ENCODE results near the gene SPTSSB.

SPTSSB gene, protein sequence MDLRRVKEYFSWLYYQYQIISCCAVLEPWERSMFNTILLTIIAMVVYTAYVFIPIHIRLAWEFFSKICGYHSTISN

DNA sequence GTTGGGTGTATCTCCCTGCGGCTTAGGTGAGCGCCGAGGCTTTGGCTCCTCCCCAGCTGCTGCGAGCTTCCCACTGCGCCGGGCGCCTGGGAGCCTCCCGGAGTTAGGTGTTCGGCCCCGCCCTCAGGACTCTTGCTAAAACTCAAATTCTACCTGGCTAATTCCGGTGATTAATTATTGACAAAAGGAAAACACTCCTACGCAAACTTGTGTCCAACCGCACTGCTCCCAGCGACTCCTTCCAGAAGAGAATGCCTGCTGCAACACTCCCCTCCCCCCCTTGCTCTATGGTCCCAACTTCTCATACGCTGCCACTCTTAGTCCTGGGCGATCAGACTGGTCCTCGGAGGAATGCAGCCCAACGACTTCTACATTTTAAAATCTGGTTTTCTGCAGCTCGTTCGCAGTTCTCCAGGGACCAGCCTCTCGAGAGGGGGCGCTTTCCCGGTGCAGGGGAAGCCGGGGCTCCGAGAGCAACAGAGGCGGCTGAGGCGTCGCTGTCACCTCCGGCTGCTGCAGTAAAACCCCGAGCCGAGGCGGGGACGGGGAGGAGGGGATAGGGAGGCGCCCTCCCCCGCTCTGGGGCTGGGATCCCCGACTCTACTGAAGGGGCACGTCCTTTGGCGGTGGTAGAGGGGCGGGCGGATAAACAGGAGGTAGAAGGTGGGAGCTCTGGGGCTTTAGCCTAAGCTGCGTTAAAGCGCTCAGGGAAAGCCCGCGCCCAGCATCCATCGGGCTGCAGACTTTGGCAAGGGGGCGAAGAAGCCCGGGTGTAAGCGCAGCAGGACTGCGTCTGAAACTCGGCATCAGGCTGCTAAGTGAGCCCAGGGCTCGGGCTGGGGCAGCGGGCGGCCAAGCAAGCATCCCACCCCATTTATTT is at the start of gene SPTSSB:
Gene SPTSSB (minus strand): TSS at position 77 of the 880 bp plus-strand sequence. CDS start 25,194 bp downstream, outside the sequence.
- H3K9ac ChIP-seq (ENCODE audit: low read length), result peak within 1 kb of the TSS; percentile 43
- H3K4me3 ChIP-seq (ENCODE audit: low read length), result peak within 1 kb of the TSS; percentile 75
- H3K27me3 ChIP-seq (ENCODE audit: control insufficient read depth, insufficient read depth, low read length), result peaks cover 21% of the 10 kb centered on the region
- peaks cover 24% of the 10 kb centered on the region for H3K4me1 ChIP-seq (ENCODE audit: control insufficient read depth, low read depth, low read length)
- H3K36me3 ChIP-seq (ENCODE audit: control insufficient read depth, low read depth, low read length), result no peaks in the 10 kb centered on the region
- H3K27ac ChIP-seq (ENCODE audit: low read length), result no peak within 1 kb of the TSS
- no peaks in the 10 kb centered on the region for H3K9me3 ChIP-seq (ENCODE audit: control insufficient read depth, low read depth, low read length)

DNA sequence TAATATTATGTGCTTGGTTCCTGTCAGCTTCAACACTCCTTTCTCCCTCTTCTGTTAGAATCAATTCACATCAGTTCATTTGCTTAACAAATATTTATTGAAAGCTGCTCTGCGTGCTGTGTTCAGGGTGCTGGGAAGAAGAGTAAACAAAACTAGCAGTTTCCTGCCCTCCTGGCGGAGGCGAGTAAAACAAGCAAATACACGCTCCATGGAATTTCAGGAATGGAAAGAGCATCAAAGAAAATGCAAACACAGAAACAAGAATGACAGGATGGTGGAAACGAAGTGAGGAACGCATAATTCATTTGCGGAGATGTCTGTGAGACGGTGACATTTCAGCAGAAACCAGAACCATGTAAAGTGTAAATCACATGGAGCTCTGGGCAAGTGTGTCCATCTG is 49.4 kb upstream of the SPTSSB start:
- Histone ChIP-seq H3K4me1 (ENCODE audit: control insufficient read depth, low read depth, low read length) (peaks cover 31% of the 10 kb centered on the region), H3K27me3 (ENCODE audit: control insufficient read depth, insufficient read depth, low read length) (no peaks in the 10 kb centered on the region), H3K36me3 (ENCODE audit: control insufficient read depth, low read depth, low read length) (no peaks in the 10 kb centered on the region), H3K9me3 (ENCODE audit: control insufficient read depth, low read depth, low read length) (no peaks in the 10 kb centered on the region), H3K9ac (ENCODE audit: low read length) (no peak overlapping the region), H3K4me3 (ENCODE audit: low read length) (peak overlapping the region; percentile 47), H3K27ac (ENCODE audit: low read length) (no peak overlapping the region)

DNA sequence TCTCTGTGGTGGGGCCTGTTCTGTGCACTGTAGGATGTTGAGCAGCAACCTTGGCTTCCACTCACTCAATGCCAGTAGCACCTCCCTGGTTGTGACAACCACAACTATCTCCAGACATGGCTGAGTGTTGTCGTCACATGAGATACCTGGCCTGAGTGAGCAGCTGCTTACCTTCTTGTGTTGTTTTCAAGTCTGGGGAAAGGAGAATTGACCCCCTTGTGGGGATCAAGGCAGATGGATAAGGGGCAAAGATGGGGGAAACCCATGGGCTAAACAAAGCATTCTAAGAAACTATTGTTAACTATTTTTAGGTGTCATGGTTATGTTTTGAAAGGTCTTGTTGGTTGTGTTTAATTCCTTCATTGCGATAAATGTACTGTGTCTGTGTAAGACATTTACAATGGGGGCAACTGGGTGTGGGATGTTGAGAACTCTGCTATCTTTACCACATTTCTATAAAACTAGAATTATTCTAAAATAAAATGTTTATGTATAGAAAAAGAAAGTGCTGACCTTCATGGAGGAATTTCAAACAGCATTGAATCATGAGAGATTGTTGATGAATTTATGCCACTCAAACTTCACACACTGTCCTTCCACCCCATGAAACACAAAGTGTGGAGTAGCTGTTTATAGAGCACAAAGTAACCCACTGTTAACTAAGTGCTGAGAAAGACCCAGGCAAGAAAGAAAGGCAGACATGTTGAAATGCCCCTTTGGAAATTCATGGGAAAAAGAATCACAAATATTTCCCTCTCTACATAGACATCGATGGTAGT is 48.4 kb upstream of the SPTSSB start:
- Histone ChIP-seq H3K4me1 (ENCODE audit: control insufficient read depth, low read depth, low read length) (peaks cover 36% of the 10 kb centered on the region), H3K9me3 (ENCODE audit: control insufficient read depth, low read depth, low read length) (no peaks in the 10 kb centered on the region), H3K4me3 (ENCODE audit: low read length) (no peak overlapping the region), H3K9ac (ENCODE audit: low read length) (no peak overlapping the region), H3K27me3 (ENCODE audit: control insufficient read depth, insufficient read depth, low read length) (no peaks in the 10 kb centered on the region), H3K36me3 (ENCODE audit: control insufficient read depth, low read depth, low read length) (no peaks in the 10 kb centered on the region), H3K27ac (ENCODE audit: low read length) (no peak overlapping the region)

DNA sequence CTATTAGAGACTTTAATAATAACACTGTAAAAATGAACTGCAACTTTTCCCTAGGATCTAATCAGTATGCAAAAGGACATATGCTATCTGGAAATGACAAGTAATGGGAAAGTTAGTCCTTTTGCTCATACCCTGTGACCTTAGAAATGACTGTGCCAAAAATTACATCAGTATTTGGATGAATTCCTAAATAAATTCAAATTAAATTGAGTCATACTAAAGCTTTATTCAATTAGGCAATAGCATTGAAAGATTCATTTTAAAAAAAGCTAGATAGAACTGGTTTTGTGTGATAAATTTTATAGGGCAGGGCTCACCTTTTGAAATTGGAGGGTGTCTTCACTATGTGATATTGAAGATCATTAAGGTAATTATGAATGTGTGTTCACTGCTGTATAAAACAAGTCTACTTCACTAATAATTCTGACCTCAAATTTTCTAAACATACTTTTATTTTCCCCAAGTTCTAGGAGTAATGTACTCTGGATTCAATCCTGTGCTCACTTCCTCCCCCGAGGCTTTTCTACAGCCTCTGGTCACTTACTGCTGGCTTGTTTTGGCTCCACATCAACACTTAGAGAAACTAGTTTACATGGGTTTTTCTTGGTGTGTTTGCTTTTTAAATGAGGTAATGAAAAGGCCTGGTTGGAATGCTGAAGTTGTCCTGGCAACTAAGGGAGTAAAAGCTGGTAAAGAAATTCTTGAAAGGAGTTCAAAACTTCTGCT is 44.4 kb upstream of the SPTSSB start:
- Histone ChIP-seq H3K27ac (ENCODE audit: low read length) (no peak overlapping the region), H3K36me3 (ENCODE audit: control insufficient read depth, low read depth, low read length) (no peaks in the 10 kb centered on the region), H3K4me1 (ENCODE audit: control insufficient read depth, low read depth, low read length) (peaks cover 20% of the 10 kb centered on the region)

GRCh38 chr3:161414907-161415306 is 43.6 kb upstream of the SPTSSB start:
- Histone ChIP-seq H3K4me1 (ENCODE audit: control insufficient read depth, low read depth, low read length) (peaks cover 13% of the 10 kb centered on the region), H3K9ac (ENCODE audit: low read length) (no peak overlapping the region), H3K36me3 (ENCODE audit: control insufficient read depth, low read depth, low read length) (no peaks in the 10 kb centered on the region), H3K27ac (ENCODE audit: low read length) (no peak overlapping the region), H3K9me3 (ENCODE audit: control insufficient read depth, low read depth, low read length) (no peaks in the 10 kb centered on the region), H3K27me3 (ENCODE audit: control insufficient read depth, insufficient read depth, low read length) (no peaks in the 10 kb centered on the region), H3K4me3 (ENCODE audit: low read length) (no peak overlapping the region)

More for the DNA sequence above, 44.4 kb upstream of the SPTSSB start:
- Histone ChIP-seq H3K4me3 (ENCODE audit: low read length) (no peak overlapping the region), H3K27me3 (ENCODE audit: control insufficient read depth, insufficient read depth, low read length) (no peaks in the 10 kb centered on the region), H3K9me3 (ENCODE audit: control insufficient read depth, low read depth, low read length) (no peaks in the 10 kb centered on the region), H3K9ac (ENCODE audit: low read length) (no peak overlapping the region)

- H3K4me3 ChIP-seq (ENCODE audit: low read length), result no peak overlapping the region
- H3K9ac ChIP-seq (ENCODE audit: low read length), result no peak overlapping the region
- H3K27me3 ChIP-seq (ENCODE audit: control insufficient read depth, insufficient read depth, low read length), result no peaks in the 10 kb centered on the region
- no peaks in the 10 kb centered on the region for H3K36me3 ChIP-seq (ENCODE audit: control insufficient read depth, low read depth, low read length)
- H3K27ac ChIP-seq (ENCODE audit: low read length), result no peak overlapping the region
- H3K4me1 ChIP-seq (ENCODE audit: control insufficient read depth, low read depth, low read length), result peaks cover 13% of the 10 kb centered on the region
- no peaks in the 10 kb centered on the region for H3K9me3 ChIP-seq (ENCODE audit: control insufficient read depth, low read depth, low read length)
Observed at GRCh38 chr3:161413855-161414210, 42.5 kb upstream of the SPTSSB start.

GRCh38 chr3:161413127-161413854 is 42.0 kb upstream of the SPTSSB start:
- Histone ChIP-seq H3K27ac (ENCODE audit: low read length) (no peak overlapping the region), H3K4me1 (ENCODE audit: control insufficient read depth, low read depth, low read length) (peaks cover 13% of the 10 kb centered on the region), H3K27me3 (ENCODE audit: control insufficient read depth, insufficient read depth, low read length) (no peaks in the 10 kb centered on the region), H3K4me3 (ENCODE audit: low read length) (no peak overlapping the region), H3K36me3 (ENCODE audit: control insufficient read depth, low read depth, low read length) (no peaks in the 10 kb centered on the region), H3K9me3 (ENCODE audit: control insufficient read depth, low read depth, low read length) (no peaks in the 10 kb centered on the region), H3K9ac (ENCODE audit: low read length) (no peak overlapping the region)

- Histone ChIP-seq H3K36me3 (ENCODE audit: control insufficient read depth, low read depth, low read length) (no peaks in the 10 kb centered on the region), H3K4me3 (ENCODE audit: low read length) (no peak overlapping the region), H3K9ac (ENCODE audit: low read length) (no peak overlapping the region), H3K27ac (ENCODE audit: low read length) (no peak overlapping the region), H3K4me1 (ENCODE audit: control insufficient read depth, low read depth, low read length) (peaks cover 13% of the 10 kb centered on the region), H3K27me3 (ENCODE audit: control insufficient read depth, insufficient read depth, low read length) (no peaks in the 10 kb centered on the region), H3K9me3 (ENCODE audit: control insufficient read depth, low read depth, low read length) (no peaks in the 10 kb centered on the region)
Observed at GRCh38 chr3:161412123-161412522, 40.8 kb upstream of the SPTSSB start.

DNA sequence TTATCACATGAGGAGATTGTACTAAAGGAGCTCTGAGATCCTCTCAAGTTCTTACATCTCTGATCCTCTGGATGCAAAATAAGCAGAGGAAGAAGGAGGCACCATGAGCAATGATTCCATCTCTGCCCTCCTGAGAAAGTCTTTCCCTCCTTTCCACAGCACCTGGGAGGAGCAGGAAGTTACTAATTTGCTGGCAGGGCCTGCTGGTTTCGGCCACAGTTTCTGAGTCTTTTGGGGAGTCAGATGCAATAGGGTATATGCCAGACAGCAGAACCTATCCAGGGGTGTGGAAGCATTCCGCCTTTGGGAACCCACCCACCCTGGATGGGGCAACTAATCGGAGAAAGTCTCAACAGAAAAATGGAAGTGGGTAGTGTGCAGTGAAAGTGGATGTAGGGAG is 38.5 kb upstream of the SPTSSB start:
- H3K9me3 ChIP-seq (ENCODE audit: control insufficient read depth, low read depth, low read length), result no peaks in the 10 kb centered on the region
- no peak overlapping the region for H3K4me3 ChIP-seq (ENCODE audit: low read length)
- H3K4me1 ChIP-seq (ENCODE audit: control insufficient read depth, low read depth, low read length), result peaks cover 3% of the 10 kb centered on the region
- no peaks in the 10 kb centered on the region for H3K36me3 ChIP-seq (ENCODE audit: control insufficient read depth, low read depth, low read length)
- H3K27me3 ChIP-seq (ENCODE audit: control insufficient read depth, insufficient read depth, low read length), result no peaks in the 10 kb centered on the region
- no peak overlapping the region for H3K27ac ChIP-seq (ENCODE audit: low read length)
- no peak overlapping the region for H3K9ac ChIP-seq (ENCODE audit: low read length)

GRCh38 chr3:161409069-161409468 is 37.8 kb upstream of the SPTSSB start:
- H3K4me1 ChIP-seq (ENCODE audit: control insufficient read depth, low read depth, low read length), result peaks cover 3% of the 10 kb centered on the region
- no peak overlapping the region for H3K4me3 ChIP-seq (ENCODE audit: low read length)

More at GRCh38 chr3:161409069-161409468, 37.8 kb upstream of the SPTSSB start:
- H3K27me3 ChIP-seq (ENCODE audit: control insufficient read depth, insufficient read depth, low read length), result no peaks in the 10 kb centered on the region
- no peak overlapping the region for H3K9ac ChIP-seq (ENCODE audit: low read length)
- no peak overlapping the region for H3K27ac ChIP-seq (ENCODE audit: low read length)
- no peaks in the 10 kb centered on the region for H3K36me3 ChIP-seq (ENCODE audit: control insufficient read depth, low read depth, low read length)
- no peaks in the 10 kb centered on the region for H3K9me3 ChIP-seq (ENCODE audit: control insufficient read depth, low read depth, low read length)
